HEK293 (cell line): ENCODE data around the gene PIEZO1.

ENCODE experiments used
- CTCF ChIA-PET: fragments of 350-600 bp; formaldehyde crosslinking; extraction: SDS; loops from one replicate; lab custom pipeline; 2021; ENCODE audit warnings: antibody characterized with exemption; lab: Yijun Ruan, JAX
- POLR2A ChIA-PET: fragments of 300-600 bp; formaldehyde crosslinking; extraction: SDS; loops from one replicate; lab custom pipeline; 2020; ENCODE audit warnings: antibody characterized with exemption, inconsistent platforms; lab: Yijun Ruan, JAX
- H3K27ac ChIP-seq: fragments of 200-500 bp; sonication (Bioruptor generic); 2 replicates; pipeline ENCODE4 v1.5.1; 2014; ENCODE audit warnings: low read depth, low read length, control low read depth, inconsistent platforms; ENCODE audit errors: extremely low read depth
- H3K36me3 ChIP-seq, 2 experiments: fragments of 200-500 bp in 1 of 2; sonication (Bioruptor generic) in 1 of 2; 1 replicate in 1 of 2; 2 replicates in 1 of 2; pipeline ENCODE4 v1.5.1; 2014 to 2017; ENCODE audit warnings: inconsistent platforms in 2 of 2, low read length in 2 of 2; ENCODE audit not compliant: control insufficient read depth in 2 of 2, insufficient read depth in 1 of 2
- H3K4me1 ChIP-seq: fragments of 200-500 bp; sonication (Bioruptor generic); 2 replicates; pipeline ENCODE4 v1.5.1; 2014; ENCODE audit warnings: mild to moderate bottlenecking, low read length, inconsistent platforms; ENCODE audit not compliant: control insufficient read depth, insufficient read depth
- H3K4me3 ChIP-seq: 2 replicates; pipeline ENCODE4 v1.5.1; 2011; ENCODE audit warnings: low read depth, mild to moderate bottlenecking, control low read depth, low read length, moderate library complexity
- H3K9me3 ChIP-seq: fragments of 200-500 bp; sonication (Bioruptor generic); 2 replicates; pipeline ENCODE4 v1.5.1; 2014; ENCODE audit warnings: low read depth, low read length, inconsistent platforms; ENCODE audit not compliant: control insufficient read depth, insufficient read depth
- CTCF ChIP-seq: fragments of 450-650 bp; formaldehyde crosslinking; IDR thresholded peaks from 2 replicates; pipeline ENCODE4 v1.5.1; 2016; ENCODE audit warnings: missing biosample characterization, missing genetic modification characterization
- KLF10 ChIP-seq: fragments of 450-650 bp; IDR thresholded peaks from 2 replicates; pipeline ENCODE4 v1.5.1; 2018; ENCODE audit warnings: missing biosample characterization, mild to moderate bottlenecking, missing genetic modification characterization
- MZF1 ChIP-seq: fragments of 450-650 bp; formaldehyde crosslinking; IDR thresholded peaks from 2 replicates; pipeline ENCODE4 v1.5.1; 2017; ENCODE audit warnings: missing biosample characterization, missing genetic modification characterization, borderline replicate concordance
- REPIN1 ChIP-seq: fragments of 450-650 bp; formaldehyde crosslinking; IDR thresholded peaks from 2 replicates; pipeline ENCODE4 v1.5.1; 2017; ENCODE audit warnings: missing biosample characterization, missing genetic modification characterization, low read depth
- TCF7L2 ChIP-seq: IDR thresholded peaks from 2 replicates; pipeline ENCODE4 v1.6.1; 2011; ENCODE audit warnings: low read depth, mild to moderate bottlenecking, inconsistent platforms, low read length, moderate library complexity, borderline replicate concordance
- YY1 ChIP-seq: fragments of 450-650 bp; formaldehyde crosslinking; IDR thresholded peaks from 2 replicates; pipeline ENCODE4 v1.5.1; 2018; ENCODE audit warnings: missing biosample characterization, missing genetic modification characterization
- YY2 ChIP-seq: fragments of 450-650 bp; formaldehyde crosslinking; IDR thresholded peaks from 2 replicates; pipeline ENCODE4 v1.5.1; 2016; ENCODE audit warnings: missing biosample characterization, missing genetic modification characterization
- ZIC2 ChIP-seq: fragments of 450-650 bp; formaldehyde crosslinking; IDR thresholded peaks from 2 replicates; pipeline ENCODE4 v1.5.1; 2016; ENCODE audit warnings: missing biosample characterization, missing genetic modification characterization
- ZNF112 ChIP-seq: fragments of 450-650 bp; formaldehyde crosslinking; IDR thresholded peaks from 2 replicates; pipeline ENCODE4 v1.5.0; 2017; ENCODE audit warnings: missing biosample characterization, missing genetic modification characterization
- ZNF223 ChIP-seq: fragments of 450-650 bp; formaldehyde crosslinking; IDR thresholded peaks from 2 replicates; pipeline ENCODE4 v1.5.1; 2016; ENCODE audit warnings: missing biosample characterization, missing genetic modification characterization
- ZNF274 ChIP-seq, 2 experiments: fragments of 200-500 bp in 1 of 2; fragments of 450-650 bp in 1 of 2; sonication (Bioruptor generic) in 1 of 2; formaldehyde crosslinking in 1 of 2; IDR thresholded peaks; 2 replicates each; pipeline versions ENCODE4 v1.5.1 to v1.6.1; 2014 to 2016; ENCODE audit warnings: borderline replicate concordance in 1 of 2, inconsistent platforms in 1 of 2, low read length in 1 of 2, missing biosample characterization in 1 of 2, missing genetic modification characterization in 1 of 2
- ZNF280D ChIP-seq: fragments of 450-650 bp; formaldehyde crosslinking; IDR thresholded peaks from 2 replicates; pipeline ENCODE4 v1.5.1; 2016; ENCODE audit warnings: missing biosample characterization, missing genetic modification characterization
- ZNF366 ChIP-seq: fragments of 450-650 bp; formaldehyde crosslinking; conservative IDR thresholded peaks from 2 replicates; pipeline ENCODE4 v1.5.1; 2016; ENCODE audit warnings: missing biosample characterization, missing genetic modification characterization
- ZNF37A ChIP-seq: fragments of 450-650 bp; IDR thresholded peaks from 2 replicates; pipeline ENCODE4 v1.5.1; 2018; ENCODE audit warnings: missing biosample characterization, missing genetic modification characterization
- ZNF544 ChIP-seq: fragments of 450-650 bp; formaldehyde crosslinking; IDR thresholded peaks from 2 replicates; pipeline ENCODE4 v1.5.0; 2017; ENCODE audit warnings: missing biosample characterization, missing genetic modification characterization
- ZNF560 ChIP-seq: fragments of 450-650 bp; formaldehyde crosslinking; IDR thresholded peaks from 2 replicates; pipeline ENCODE4 v1.5.1; 2017; ENCODE audit warnings: missing biosample characterization, missing genetic modification characterization, borderline replicate concordance
- ZNF596 ChIP-seq: fragments of 450-650 bp; IDR thresholded peaks from 2 replicates; pipeline ENCODE4 v1.5.0; 2018; ENCODE audit warnings: missing biosample characterization, mild to moderate bottlenecking, missing genetic modification characterization, moderate library complexity
- ZNF610 ChIP-seq: fragments of 450-650 bp; formaldehyde crosslinking; IDR thresholded peaks from 2 replicates; pipeline ENCODE4 v1.5.1; 2016; ENCODE audit warnings: missing biosample characterization, missing genetic modification characterization, borderline replicate concordance
- ZNF623 ChIP-seq: fragments of 450-650 bp; formaldehyde crosslinking; IDR thresholded peaks from 2 replicates; pipeline ENCODE4 v1.5.1; 2016; ENCODE audit warnings: missing biosample characterization, missing genetic modification characterization
- ZNF626 ChIP-seq: fragments of 450-650 bp; sonication (Bioruptor Pico); formaldehyde crosslinking; IDR thresholded peaks from 2 replicates; pipeline ENCODE4 v1.5.1; 2018; ENCODE audit warnings: missing biosample characterization, missing genetic modification characterization, inconsistent platforms
- ZXDB ChIP-seq: fragments of 450-650 bp; formaldehyde crosslinking; IDR thresholded peaks from 2 replicates; pipeline ENCODE4 v1.5.1; 2016; ENCODE audit warnings: missing biosample characterization, missing genetic modification characterization
- TF ChIP-seq, protein P1 (sequence below): fragments of 450-650 bp; formaldehyde crosslinking; IDR thresholded peaks from 2 replicates; pipeline ENCODE4 v1.5.1; 2017; ENCODE audit warnings: missing biosample characterization, missing genetic modification characterization
- TF ChIP-seq, protein P2 (sequence below): fragments of 450-650 bp; formaldehyde crosslinking; IDR thresholded peaks from 2 replicates; pipeline ENCODE4 v1.5.1; 2016; ENCODE audit warnings: missing biosample characterization, missing genetic modification characterization

The PIEZO1 gene

DNA sequence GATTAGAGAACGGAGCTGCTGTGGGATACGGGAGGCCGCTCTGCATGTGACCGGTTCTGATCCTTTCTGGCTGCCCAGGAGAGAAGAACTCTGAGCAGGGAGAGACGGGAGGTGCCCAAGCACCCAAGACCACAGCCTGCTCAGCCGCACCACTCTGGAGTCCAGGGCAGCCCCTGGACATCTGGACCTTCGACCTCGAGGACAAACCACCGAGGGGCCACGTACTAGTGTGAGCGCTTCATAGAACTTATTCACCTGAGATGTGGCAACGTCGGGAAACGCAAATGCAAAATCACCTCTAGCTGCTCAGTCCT is 84.7 kb downstream of the PIEZO1 start (continued):
- TF ChIP-seq ZNF623 (tag by site-specific recombination) (no peak), ZNF560 (tag by site-specific recombination) (no peak), ZIC2 (no peak), ZNF37A (tag by site-specific recombination) (no peak)

DNA sequence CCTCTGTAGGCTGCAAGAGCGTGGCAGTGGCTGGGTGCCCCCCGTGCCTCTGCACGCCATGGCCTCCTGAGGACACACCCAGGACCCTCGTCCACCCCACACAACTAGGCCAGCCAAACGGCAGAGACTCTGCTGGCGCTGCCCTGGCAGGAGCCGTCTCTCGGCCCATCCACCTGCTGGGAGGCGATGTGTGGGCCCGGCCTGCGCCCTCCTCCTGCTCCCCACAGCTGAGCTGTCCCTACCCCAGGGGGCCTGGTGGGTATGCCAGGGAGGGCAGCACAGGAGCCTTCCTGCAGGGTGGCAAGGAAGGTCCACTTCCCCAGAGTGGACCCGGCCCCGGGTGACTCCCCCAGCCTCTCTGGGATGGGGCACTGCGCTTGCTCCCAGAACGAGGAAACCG is 85.8 kb downstream of the PIEZO1 start:
- no peaks in the 10 kb centered on the region for H3K9me3 ChIP-seq
- POLR2A ChIA-PET, result no interaction called here
- H3K36me3 ChIP-seq, result peaks cover 0 to 49% of the 10 kb centered on the region in 2 experiments; a peak in 2 of 3 replicates
- TF ChIP-seq CTCF (tag by site-specific recombination) (no peak), TCF7L2 (no peak), ZNF112 (tag by site-specific recombination) (no peak), ZNF610 (tag by site-specific recombination) (no peak), REPIN1 (tag by site-specific recombination) (no peak), MZF1 (tag by site-specific recombination) (no peak), ZNF626 (tag by site-specific recombination) (no peak)
- TF ChIP-seq, protein P1, sequence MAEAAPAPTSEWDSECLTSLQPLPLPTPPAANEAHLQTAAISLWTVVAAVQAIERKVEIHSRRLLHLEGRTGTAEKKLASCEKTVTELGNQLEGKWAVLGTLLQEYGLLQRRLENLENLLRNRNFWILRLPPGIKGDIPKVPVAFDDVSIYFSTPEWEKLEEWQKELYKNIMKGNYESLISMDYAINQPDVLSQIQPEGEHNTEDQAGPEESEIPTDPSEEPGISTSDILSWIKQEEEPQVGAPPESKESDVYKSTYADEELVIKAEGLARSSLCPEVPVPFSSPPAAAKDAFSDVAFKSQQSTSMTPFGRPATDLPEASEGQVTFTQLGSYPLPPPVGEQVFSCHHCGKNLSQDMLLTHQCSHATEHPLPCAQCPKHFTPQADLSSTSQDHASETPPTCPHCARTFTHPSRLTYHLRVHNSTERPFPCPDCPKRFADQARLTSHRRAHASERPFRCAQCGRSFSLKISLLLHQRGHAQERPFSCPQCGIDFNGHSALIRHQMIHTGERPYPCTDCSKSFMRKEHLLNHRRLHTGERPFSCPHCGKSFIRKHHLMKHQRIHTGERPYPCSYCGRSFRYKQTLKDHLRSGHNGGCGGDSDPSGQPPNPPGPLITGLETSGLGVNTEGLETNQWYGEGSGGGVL (tag by site-specific recombination), result no peak
- TF ChIP-seq, protein P2, sequence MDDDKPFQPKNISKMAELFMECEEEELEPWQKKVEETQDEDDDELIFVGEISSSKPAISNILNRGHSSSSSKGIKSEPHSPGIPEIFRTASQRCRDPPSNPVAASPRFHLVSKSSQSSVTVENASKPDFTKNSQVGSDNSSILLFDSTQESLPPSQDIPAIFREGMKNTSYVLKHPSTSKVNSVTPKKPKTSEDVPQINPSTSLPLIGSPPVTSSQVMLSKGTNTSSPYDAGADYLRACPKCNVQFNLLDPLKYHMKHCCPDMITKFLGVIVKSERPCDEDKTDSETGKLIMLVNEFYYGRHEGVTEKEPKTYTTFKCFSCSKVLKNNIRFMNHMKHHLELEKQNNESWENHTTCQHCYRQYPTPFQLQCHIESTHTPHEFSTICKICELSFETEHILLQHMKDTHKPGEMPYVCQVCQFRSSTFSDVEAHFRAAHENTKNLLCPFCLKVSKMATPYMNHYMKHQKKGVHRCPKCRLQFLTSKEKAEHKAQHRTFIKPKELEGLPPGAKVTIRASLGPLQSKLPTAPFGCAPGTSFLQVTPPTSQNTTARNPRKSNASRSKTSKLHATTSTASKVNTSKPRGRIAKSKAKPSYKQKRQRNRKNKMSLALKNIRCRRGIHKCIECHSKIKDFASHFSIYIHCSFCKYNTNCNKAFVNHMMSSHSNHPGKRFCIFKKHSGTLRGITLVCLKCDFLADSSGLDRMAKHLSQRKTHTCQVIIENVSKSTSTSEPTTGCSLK (tag by site-specific recombination), result no peak
- no peaks in the 10 kb centered on the region for H3K4me1 ChIP-seq
- no peak overlapping the region for H3K4me3 ChIP-seq
- H3K27ac ChIP-seq, result no peak overlapping the region
- CTCF ChIA-PET, result no interaction called here

GRCh38 chr16:88698646-88699045 is 86.4 kb downstream of the PIEZO1 start:
- POLR2A ChIA-PET, result no interaction called here
- H3K4me1 ChIP-seq, result no peaks in the 10 kb centered on the region
- H3K36me3 ChIP-seq, result peaks cover 0 to 49% of the 10 kb centered on the region in 2 experiments; a peak in 2 of 3 replicates
- CTCF ChIA-PET, result no interaction called here
- H3K4me3 ChIP-seq, result no peak overlapping the region
- H3K27ac ChIP-seq, result no peak overlapping the region
- H3K9me3 ChIP-seq, result no peaks in the 10 kb centered on the region
- TF ChIP-seq YY1 (no peak), ZNF596 (tag by site-specific recombination) (no peak), ZNF544 (tag by site-specific recombination) (no peak), YY2 (no peak), ZNF274 (IDR thresholded peaks at IDR 0.05; ENCODE audit: low read length) (no peak), ZNF274 (tag by site-specific recombination; IDR thresholded peaks at IDR 0.05; ENCODE audit: borderline replicate concordance) (no peak), KLF10 (tag by site-specific recombination) (no peak), ZNF223 (tag by site-specific recombination) (no peak), CTCF (tag by site-specific recombination) (no peak), ZNF366 (tag by site-specific recombination) (no peak), ZXDB (tag by site-specific recombination) (no peak), ZNF280D (tag by site-specific recombination) (no peak)
